ENCODE measurements around the gene TMEFF1. TPM values are rescaled to one million over a fixed set of nuclear protein-coding genes. Genes with fewer than 3 reads are reported as not detected.

The TMEFF1 gene
- total RNA-seq, 1 experiment from 2014 or later: 65.5 TPM

GRCh38 chr9:100619665-100620064 is 146.7 kb downstream of the TMEFF1 start:
- Histone ChIP-seq H3K79me1 (ENCODE audit: insufficient read depth, low read depth, low read length, poor library complexity, severe bottlenecking) (no peaks in the 10 kb centered on the region), H3K9me3 (ENCODE audit: control insufficient read depth, low read depth, low read length) (no peaks in the 10 kb centered on the region), H2BK12ac (ENCODE audit: insufficient read length, low read depth, low read length) (no peak overlapping the region), H3K4ac (ENCODE audit: low read depth, low read length) (no peak overlapping the region), H3T11ph (ENCODE audit: low read length) (no peak overlapping the region), H3K23ac (ENCODE audit: insufficient read length, low read depth, low read length) (no peak overlapping the region), H3K79me2 (ENCODE audit: insufficient read depth, low read length) (no peaks in the 10 kb centered on the region), H3K4me2 (ENCODE audit: insufficient read depth, insufficient read length, low read length) (no peak overlapping the region), H2AK5ac (ENCODE audit: insufficient read length, low read length) (no peak overlapping the region), H3K27ac (ENCODE audit: insufficient read length, low read depth, low read length) (no peak overlapping the region), H3K27me3 (ENCODE audit: insufficient read depth, low read length) (no peaks in the 10 kb centered on the region), H4K91ac (ENCODE audit: insufficient read length, low read depth, low read length) (no peak overlapping the region), H3K18ac (ENCODE audit: insufficient read length, low read depth, low read length) (no peak overlapping the region), H2BK5ac (ENCODE audit: insufficient read length, low read length) (no peak overlapping the region), H4K20me1 (ENCODE audit: control insufficient read depth, insufficient read depth, insufficient read length) (no peaks in the 10 kb centered on the region), H4K8ac (replicated peaks; ENCODE audit: insufficient read length, low read depth, low read length) (no peak overlapping the region), H2BK20ac (ENCODE audit: low read depth, low read length, poor library complexity, severe bottlenecking) (no peak overlapping the region), H4K5ac (ENCODE audit: insufficient read length, low read depth, low read length) (no peak overlapping the region), H3K14ac (ENCODE audit: insufficient read depth, low read length) (no peak overlapping the region), H2BK15ac (ENCODE audit: low read depth, low read length) (no peak overlapping the region), H3K4me1 (ENCODE audit: insufficient read depth, low read length) (no peaks in the 10 kb centered on the region), H3K23me2 (ENCODE audit: insufficient read length, low read depth, low read length, poor library complexity, severe bottlenecking) (no peaks in the 10 kb centered on the region), H3K56ac (ENCODE audit: insufficient read length, low read depth, low read length) (no peak overlapping the region), H3K9ac (ENCODE audit: extremely low read depth, insufficient read length, low read length) (no peak overlapping the region), H2BK120ac (ENCODE audit: low read depth, low read length, poor library complexity, severe bottlenecking) (no peak overlapping the region), H2AFZ (ENCODE audit: low read length) (no peak overlapping the region)
- peaks cover 0 to 3% of the 10 kb centered on the region in 2 experiments; a peak in 1 of 4 replicates for H3K4me1 Mint-ChIP-seq
- no peak for DNase-seq
- H3K36me3 Mint-ChIP-seq (ENCODE audit: insufficient read depth in 1 of 3, low read depth in 3 of 3): peaks cover 4 to 20% (median 10%) of the 10 kb centered on the region in 3 experiments
- H3K4me3 Mint-ChIP-seq: no peak overlapping the region
- no peaks in the 10 kb centered on the region for H3K27me3 Mint-ChIP-seq (ENCODE audit: low read depth)
- no CpG with 5 or more reads among the region's 5 CpGs for WGBS (ENCODE audit: extremely low coverage, insufficient read length, low lambda C conversion rate)
- H3K9me3 Mint-ChIP-seq: peaks cover 23 to 26% of the 10 kb centered on the region in 2 experiments
- H3K27ac Mint-ChIP-seq: no peak overlapping the region
- TF ChIP-seq, protein P1, sequence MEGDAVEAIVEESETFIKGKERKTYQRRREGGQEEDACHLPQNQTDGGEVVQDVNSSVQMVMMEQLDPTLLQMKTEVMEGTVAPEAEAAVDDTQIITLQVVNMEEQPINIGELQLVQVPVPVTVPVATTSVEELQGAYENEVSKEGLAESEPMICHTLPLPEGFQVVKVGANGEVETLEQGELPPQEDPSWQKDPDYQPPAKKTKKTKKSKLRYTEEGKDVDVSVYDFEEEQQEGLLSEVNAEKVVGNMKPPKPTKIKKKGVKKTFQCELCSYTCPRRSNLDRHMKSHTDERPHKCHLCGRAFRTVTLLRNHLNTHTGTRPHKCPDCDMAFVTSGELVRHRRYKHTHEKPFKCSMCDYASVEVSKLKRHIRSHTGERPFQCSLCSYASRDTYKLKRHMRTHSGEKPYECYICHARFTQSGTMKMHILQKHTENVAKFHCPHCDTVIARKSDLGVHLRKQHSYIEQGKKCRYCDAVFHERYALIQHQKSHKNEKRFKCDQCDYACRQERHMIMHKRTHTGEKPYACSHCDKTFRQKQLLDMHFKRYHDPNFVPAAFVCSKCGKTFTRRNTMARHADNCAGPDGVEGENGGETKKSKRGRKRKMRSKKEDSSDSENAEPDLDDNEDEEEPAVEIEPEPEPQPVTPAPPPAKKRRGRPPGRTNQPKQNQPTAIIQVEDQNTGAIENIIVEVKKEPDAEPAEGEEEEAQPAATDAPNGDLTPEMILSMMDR (conservative IDR thresholded peaks at IDR 0.05): no peak
